ENCODE data around the gene AOPEP. TPM values are rescaled to one million over a fixed set of nuclear protein-coding genes. Genes with fewer than 3 reads are reported as not detected.

AOPEP gene
- total and polyA plus RNA-seq, 3 donors from 2014 or later, result 31.4 to 95.0 (median 80.4) TPM

DNA sequence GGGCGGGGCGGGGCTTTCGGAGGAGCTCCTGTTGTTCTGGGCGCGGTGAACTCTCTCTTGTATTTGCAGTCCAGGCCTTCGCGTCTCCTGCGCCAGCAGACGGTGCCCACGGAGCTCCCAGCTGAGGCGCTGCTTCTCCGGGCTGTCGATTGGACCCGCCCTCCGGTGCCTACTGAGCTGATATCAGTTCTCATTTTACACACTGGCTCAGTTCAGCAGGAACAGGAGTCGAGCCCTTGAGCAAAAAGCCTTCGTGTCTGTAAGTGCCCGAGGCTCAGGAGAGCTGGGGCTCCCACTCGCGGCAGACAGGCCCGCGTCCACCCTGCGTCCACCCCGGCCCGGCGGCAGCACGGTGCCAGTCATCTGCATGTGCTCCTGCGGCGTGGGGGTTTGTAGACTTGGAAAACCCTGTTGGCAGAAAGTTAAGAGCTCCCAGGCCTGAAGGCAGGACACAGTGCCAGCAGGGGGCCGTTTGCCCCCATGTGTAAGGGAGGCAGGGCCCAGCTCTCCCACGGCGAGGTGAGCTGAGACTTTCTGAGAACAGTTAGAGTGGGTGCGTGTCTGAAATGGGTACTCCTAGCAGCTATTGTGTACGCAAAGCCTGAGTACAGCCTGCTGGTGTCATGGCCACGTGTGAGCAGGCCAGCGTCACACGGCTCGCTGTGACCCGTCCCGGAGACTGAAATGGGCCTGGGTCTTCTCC is 359.5 kb downstream of the AOPEP start:
- no peak for TF ChIP-seq POLR2A (IDR thresholded peaks at IDR 0.05)
- no peak for TF ChIP-seq CTCF (IDR thresholded peaks at IDR 0.05)
- no peaks in the 10 kb centered on the region for H3K9me3 ChIP-seq
- 95% methylated on average over 34 to 40 of the region's 40 CpGs for WGBS, 2 donors
- H3K4me1 ChIP-seq, result peaks cover 14% of the 10 kb centered on the region
- no peak for DNase-seq
- intact Hi-C loops (cut with DNase I; ENCODE audit: low total_unique reads), result no loop called here
- H3K27ac ChIP-seq, result no peak overlapping the region
- no peak overlapping the region for H3K4me3 ChIP-seq
- H3K27me3 ChIP-seq, result no peaks in the 10 kb centered on the region
- H3K36me3 ChIP-seq (ENCODE audit: low read depth, missing control alignments), result no peaks in the 10 kb centered on the region

- TF ChIP-seq POLR2A (IDR thresholded peaks at IDR 0.05) (no peak), CTCF (IDR thresholded peaks at IDR 0.05) (no peak)
- DNase-seq, result no peak
- intact Hi-C loops (cut with DNase I; ENCODE audit: low total_unique reads), result no loop called here
- Histone ChIP-seq H3K4me3 (no peak overlapping the region), H3K4me1 (peaks cover 19% of the 10 kb centered on the region), H3K27ac (no peak overlapping the region), H3K27me3 (no peaks in the 10 kb centered on the region), H3K36me3 (ENCODE audit: low read depth, missing control alignments) (no peaks in the 10 kb centered on the region), H3K9me3 (no peaks in the 10 kb centered on the region)
- 80 to 88% methylated on average over 8 of the region's 8 CpGs for WGBS, 2 donors
Observed at GRCh38 chr9:95086564-95086955, 360.1 kb downstream of the AOPEP start.

DNA sequence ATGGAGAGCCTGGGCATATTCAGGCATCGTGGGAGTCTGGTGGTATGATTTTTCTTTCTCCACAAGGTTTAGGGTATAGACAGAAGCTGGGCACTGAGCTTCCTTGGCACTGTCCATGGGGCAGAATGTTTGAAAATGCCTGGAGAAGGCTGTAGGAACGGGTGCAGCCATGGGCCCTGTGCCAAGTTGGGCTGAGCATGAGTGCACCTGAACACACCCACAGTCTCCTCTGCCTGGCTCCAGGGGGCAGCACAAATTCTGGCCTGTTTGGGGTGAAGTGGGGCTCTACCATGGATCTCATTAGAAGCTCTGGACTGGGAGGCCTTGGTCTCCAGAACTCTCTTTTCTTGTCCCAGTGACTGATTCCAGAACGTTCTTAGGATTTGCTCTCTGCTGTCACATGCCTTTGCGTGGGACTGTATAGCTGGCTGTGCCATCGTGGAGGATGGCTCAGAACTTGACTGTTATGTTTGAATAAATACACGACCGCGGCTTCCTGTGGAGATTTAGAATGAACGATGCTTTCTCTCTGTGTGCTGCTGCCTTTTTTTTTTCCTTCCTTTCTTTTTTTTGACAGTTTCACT is 361.3 kb downstream of the AOPEP start:
- WGBS, 2 donors, result 84 to 89% methylated on average over 9 of the region's 9 CpGs
- no peaks in the 10 kb centered on the region for H3K9me3 ChIP-seq
- H3K4me1 ChIP-seq, result peaks cover 27% of the 10 kb centered on the region
- intact Hi-C loops (cut with DNase I; ENCODE audit: low total_unique reads), result no loop called here
- H3K27me3 ChIP-seq, result no peaks in the 10 kb centered on the region
- DNase-seq, result no peak
- no peak overlapping the region for H3K27ac ChIP-seq
- H3K4me3 ChIP-seq, result no peak overlapping the region
- H3K36me3 ChIP-seq (ENCODE audit: low read depth, missing control alignments), result no peaks in the 10 kb centered on the region
- TF ChIP-seq CTCF (IDR thresholded peaks at IDR 0.05) (no peak), POLR2A (IDR thresholded peaks at IDR 0.05) (no peak)

DNA sequence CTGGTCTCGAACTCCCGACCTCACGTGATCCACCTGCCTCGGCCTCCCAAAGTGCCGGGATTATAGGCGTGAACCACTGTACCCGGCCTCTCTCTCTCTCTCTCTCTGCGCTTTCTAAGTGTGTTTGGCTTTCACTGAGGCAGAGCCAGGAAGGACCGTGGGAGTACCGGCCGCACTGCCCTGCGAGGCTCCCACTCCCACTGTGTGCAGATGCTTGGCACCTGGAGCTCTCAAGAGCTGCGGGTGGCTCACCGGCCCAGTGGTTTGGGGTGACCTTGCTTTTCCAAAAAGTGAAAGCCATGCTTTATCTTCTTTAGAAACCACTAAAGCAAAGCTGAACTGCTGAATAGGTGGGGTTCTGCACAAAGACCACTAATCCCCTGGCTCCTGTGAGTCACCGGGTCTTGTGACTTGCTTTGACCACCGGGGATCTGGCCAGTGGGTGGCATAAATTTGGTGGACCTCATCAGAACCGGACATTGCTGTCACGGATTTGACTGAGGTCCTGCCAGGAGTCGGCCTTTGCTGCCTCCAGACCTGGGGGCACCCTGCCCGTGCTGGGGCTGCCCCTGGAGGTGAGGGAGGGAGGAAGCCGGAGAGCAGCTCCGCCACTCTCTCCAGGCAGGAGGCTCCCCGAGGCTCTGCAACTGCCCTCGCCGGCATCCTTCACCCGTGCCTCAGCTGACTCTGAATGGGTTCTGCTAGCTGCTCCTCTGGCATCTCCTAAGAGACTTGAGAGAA is 362.1 kb downstream of the AOPEP start:
- Histone ChIP-seq H3K9me3 (no peaks in the 10 kb centered on the region), H3K27me3 (no peaks in the 10 kb centered on the region), H3K36me3 (ENCODE audit: low read depth, missing control alignments) (no peaks in the 10 kb centered on the region), H3K4me1 (peaks cover 30% of the 10 kb centered on the region), H3K4me3 (no peak overlapping the region), H3K27ac (peak overlapping the region in 1 of 2 donors; percentile 59)
- DNase-seq, result no peak
- intact Hi-C loops (cut with DNase I; ENCODE audit: low total_unique reads), result no loop called here
- TF ChIP-seq POLR2A (IDR thresholded peaks at IDR 0.05) (no peak), CTCF (IDR thresholded peaks at IDR 0.05) (no peak)
- whole genome bisulfite sequencing, 2 donors, result 65 to 80% methylated on average over 12 to 26 of the region's 26 CpGs

Data from testis (tissue), 3 donors.